GM20000 (cell line): ENCODE results near the gene HERC6.
"Not testable (repeated sequence)": the region's sequence is repeated elsewhere in the genome, so short reads cannot be mapped to it uniquely, and the experiment has no call there.

Experiments
- DNase-seq: peaks from one replicate; pipeline ENCODE4 v3.0.0; 2012; ENCODE audit warnings: low spot score
- TF ChIP-seq, protein P1 (sequence below): IDR thresholded peaks from 2 replicates; pipeline ENCODE4 v1.5.1; 2012; ENCODE audit warnings: mild to moderate bottlenecking, control low read depth; ENCODE audit errors: extremely low read depth, missing control alignments

The HERC6 gene

DNA sequence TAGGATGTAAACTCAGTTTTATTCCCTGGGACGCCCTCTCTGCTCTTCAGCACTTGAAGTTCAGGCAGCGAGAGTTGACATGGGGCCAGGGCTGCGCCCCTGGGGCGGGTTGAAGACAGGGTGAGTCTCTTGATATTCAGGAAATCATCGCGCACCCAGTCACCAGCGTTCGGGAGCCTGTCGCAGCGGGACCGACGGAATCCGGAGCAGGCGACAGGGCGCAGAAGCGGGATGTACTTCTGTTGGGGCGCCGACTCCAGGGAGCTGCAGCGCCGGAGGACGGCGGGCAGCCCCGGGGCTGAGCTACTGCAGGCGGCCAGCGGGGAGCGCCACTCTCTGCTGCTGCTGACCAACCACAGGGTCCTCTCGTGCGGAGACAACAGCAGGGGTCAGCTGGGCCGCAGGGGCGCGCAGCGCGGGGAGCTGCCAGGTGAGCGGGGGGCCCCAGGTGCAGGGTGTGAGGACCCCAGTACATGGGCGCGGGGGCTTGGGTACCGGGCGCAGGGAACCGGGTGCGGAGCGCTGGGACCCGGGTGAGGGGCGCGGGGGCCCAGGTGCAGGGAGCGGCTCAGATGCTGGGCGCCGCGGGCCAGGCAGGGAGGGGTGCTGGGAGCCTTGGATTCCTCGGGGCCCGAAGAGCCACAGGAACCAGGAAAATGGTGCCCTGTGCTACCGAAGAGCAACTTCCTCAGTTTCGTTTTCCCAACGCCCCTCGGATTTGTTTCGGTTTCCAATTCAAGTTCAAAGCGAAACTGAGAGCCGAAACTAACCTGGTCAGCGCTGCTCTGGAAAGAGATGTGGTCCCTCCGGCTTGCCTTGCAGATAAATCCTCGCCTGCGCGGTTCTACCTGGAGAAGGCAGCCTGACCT is at the start of gene HERC6:
Gene HERC6, plus strand, starts transcription at position 162 of the 869 bp plus-strand sequence. Its CDS starts 70 bp downstream, at position 232.
- DNase-seq: peak; percentile 86
- TF ChIP-seq, protein P1, sequence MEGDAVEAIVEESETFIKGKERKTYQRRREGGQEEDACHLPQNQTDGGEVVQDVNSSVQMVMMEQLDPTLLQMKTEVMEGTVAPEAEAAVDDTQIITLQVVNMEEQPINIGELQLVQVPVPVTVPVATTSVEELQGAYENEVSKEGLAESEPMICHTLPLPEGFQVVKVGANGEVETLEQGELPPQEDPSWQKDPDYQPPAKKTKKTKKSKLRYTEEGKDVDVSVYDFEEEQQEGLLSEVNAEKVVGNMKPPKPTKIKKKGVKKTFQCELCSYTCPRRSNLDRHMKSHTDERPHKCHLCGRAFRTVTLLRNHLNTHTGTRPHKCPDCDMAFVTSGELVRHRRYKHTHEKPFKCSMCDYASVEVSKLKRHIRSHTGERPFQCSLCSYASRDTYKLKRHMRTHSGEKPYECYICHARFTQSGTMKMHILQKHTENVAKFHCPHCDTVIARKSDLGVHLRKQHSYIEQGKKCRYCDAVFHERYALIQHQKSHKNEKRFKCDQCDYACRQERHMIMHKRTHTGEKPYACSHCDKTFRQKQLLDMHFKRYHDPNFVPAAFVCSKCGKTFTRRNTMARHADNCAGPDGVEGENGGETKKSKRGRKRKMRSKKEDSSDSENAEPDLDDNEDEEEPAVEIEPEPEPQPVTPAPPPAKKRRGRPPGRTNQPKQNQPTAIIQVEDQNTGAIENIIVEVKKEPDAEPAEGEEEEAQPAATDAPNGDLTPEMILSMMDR: peak; percentile 79

DNA sequence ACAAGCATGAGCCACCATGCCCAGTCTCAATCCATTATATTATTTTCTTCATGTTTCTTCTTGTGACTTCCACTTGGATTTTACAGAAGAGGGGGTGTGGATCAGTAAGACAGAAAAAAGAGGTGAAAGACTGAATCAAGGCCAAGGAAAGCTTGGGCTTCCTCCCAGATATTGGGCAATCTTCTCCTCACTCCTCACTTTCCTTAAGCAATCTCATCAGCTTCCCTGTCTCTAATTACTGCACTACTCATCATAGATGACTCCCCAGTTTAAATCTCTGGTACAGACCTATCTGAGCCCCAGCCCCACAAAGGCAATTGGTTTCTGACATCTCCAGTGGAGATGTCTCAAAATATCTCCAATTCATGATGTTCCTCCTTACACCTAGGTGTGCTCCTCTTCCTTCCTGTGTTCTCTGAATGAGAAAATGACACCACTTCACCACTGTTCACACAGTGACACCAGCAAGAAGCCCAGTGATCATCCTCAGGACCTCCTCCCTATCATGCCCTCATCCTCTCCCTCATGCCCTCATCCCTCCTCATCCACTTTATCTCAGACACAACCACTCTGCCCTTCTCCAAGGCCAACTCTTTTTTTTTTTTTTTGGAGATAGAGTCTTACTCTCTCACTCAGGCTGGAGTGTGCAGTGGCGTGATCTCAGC is 44.8 kb upstream of the HERC6 start:
- no peak for DNase-seq
- TF ChIP-seq, protein P1: no peak

DNA sequence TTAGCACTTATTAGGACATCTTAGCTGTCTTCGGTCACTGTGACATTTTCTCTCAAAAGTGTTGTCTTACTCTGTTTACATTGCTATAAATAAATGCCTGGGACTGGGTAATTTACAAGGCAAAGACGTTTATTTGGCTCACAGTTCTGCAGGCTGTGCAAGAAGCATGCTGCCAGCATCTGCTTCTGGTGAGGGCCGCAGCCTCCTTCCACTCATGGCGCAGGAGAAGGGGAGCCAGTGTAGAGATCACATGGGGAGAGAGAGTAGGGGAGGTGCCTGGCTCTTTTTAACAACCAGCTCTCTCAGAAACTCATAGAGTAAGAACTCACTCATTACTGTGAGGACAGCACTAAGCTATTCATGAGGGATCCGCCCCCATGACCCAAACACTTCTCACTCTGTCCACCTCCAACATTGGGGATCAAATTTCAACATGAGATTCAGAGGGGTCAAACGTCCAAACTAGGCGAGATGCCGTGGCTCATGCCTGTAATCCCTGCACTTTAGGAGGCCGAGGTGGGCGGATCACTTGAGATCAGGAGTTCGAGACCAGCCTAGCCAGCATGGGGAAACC is 43.5 kb upstream of the HERC6 start:
- DNase-seq: no peak
- TF ChIP-seq, protein P1: no peak

DNA sequence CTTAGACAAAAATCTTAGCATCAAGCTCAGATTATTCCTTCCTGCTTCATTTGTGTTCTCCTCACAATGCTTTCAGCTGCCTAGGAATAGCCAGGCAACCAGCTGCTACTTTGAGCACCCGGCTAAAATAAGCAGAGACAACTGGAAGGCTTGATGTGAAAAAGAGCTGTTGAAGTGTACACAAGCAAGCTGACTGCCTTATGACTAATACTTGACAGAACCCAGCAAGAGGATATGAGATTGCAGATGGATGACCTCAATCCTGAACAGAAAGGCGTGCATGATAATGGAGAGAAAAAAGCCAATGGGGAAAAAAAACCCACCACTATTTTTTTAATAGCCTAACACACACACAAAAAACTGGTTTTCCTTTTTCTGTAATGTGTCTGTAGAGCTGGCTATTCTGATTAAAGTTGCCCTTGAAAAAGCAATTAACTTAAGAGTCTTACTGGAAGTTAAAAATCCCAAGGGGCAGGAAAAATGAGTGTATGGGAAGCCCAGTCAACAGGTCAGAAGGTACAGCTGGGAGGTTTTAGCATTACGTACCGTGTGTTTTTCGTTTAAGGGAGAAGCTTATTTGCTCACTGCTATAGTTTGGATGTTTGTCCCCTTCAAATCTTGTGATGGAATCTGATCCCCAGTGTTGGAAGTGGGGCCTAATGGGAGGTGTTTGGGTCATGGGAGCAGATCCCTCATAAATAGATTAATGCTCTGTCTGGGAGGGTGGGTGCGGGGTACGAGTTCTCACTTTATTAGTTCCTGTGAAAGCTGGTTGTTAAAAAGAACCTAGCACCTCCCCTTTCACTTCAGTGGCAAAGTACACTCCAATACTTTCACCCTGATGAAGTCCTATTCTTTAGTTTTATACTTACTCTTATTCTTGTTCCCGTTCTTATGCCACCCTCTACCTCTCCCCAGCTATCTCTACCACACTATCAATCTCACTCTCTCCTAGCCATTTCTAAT is 37.1 kb upstream of the HERC6 start:
- DNase-seq: no peak

DNA sequence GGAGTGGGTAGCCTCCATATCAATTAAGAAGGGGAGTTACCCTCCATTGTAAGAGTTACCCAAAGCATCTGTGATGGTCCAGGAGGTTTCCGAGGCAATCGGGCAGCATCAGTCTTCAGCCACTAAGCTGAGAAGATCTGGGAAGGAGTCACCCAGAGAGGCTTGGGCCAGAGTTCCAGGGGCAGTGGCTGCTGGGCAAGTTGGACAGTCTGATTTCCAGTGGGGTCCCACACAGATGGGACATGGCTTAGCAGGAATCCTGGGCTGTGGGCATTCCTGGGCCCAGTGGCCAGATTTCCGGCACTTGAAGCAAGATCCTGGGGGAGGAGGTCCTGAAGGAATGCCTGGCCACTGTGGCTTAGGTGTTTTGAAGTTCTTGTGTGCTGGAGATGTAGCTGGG is 31.8 kb upstream of the HERC6 start:
- not testable (repeated sequence) for DNase-seq

More for the DNA sequence above, 37.1 kb upstream of the HERC6 start:
- TF ChIP-seq, protein P1: no peak

DNA sequence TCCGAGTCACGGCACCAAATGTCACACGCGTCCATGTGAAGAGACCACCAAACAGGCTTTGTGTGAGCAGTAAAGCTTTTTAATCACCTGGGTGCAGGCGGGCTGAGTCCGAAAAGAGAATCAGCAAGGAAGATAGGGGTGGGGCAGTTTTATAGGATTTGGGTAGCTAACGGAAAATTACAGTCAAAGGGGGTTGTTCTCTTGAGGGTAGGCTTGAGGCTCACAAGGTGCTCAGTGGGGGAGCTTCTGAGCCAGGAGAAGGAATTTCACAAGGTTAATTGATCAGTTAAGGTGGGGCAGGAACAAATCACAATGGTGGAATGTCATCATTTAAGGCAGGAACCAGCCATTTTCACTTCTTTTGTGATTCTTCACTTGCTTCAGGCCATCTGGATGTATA is 29.9 kb upstream of the HERC6 start:
- DNase-seq: not testable (repeated sequence)

DNA sequence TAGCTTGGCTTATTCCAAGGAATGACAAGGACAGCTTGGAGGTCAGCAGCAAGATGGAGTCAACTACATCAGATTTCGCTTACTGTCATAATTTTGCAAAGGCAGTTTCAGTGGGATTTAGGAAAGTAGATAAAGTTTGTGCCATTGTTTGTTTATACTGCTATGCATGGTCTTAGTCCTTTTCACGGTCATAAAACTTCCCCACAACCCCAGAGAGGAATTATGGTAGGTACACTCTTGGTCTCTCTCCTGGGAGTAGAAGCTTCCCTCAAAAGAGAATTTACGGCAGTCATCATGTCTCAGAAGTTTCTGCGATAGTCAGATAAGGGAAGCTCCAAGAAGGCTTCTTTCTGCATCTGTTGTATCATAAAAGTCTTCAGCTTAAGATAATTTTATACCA is 27.9 kb upstream of the HERC6 start:
- TF ChIP-seq, protein P1: no peak
- DNase-seq: no peak
